HepG2 (cell line): ENCODE data around the gene RAB35. TPM values are rescaled to one million over a fixed set of nuclear protein-coding genes. Genes with fewer than 3 reads are reported as not detected.
A peak's percentile ranks its signal among the peaks of the same experiment; 100 is the strongest.

Experiments used
- AHR ChIP-seq: IDR thresholded peaks from 2 replicates; pipeline ENCODE4 v1.6.1; 2018; ENCODE audit warnings: missing genetic modification reagents, missing compliant biosample characterization
- CHD4 ChIP-seq: fragments of 200-600 bp; sonication (generic); IDR thresholded peaks from 2 replicates; pipeline ENCODE4 v1.7.0; 2017; ENCODE audit warnings: mild to moderate bottlenecking, low read length, borderline replicate concordance
- FOXC1 ChIP-seq: sonication (generic); formaldehyde crosslinking; IDR thresholded peaks from 2 replicates; pipeline ENCODE4 v1.8.0; 2022; ENCODE audit warnings: mild to moderate bottlenecking, missing genetic modification reagents, borderline replicate concordance
- HMG20A ChIP-seq: IDR thresholded peaks from 2 replicates; pipeline ENCODE4 v1.6.1; 2016; ENCODE audit warnings: borderline replicate concordance
- HNRNPUL1 ChIP-seq: fragments of 200-400 bp; formaldehyde crosslinking; IDR thresholded peaks from 2 replicates; pipeline ENCODE4 v1.6.1; 2017; ENCODE audit warnings: low read depth, mild to moderate bottlenecking, low read length, moderate library complexity
- NFE2L2 ChIP-seq: fragments of 150-350 bp; IDR thresholded peaks from 2 replicates; pipeline ENCODE4 v1.6.1; 2014; ENCODE audit warnings: low read length
- NR2C2 ChIP-seq: sonication (generic); formaldehyde crosslinking; IDR thresholded peaks from 2 replicates; pipeline ENCODE4 v1.4.0; 2020; ENCODE audit warnings: missing genetic modification reagents, mild to moderate bottlenecking, moderate library complexity, borderline replicate concordance
- PAXIP1 ChIP-seq: sonication (generic); formaldehyde crosslinking; conservative IDR thresholded peaks from 2 replicates; pipeline ENCODE4 v1.4.0; 2020; ENCODE audit warnings: mild to moderate bottlenecking, missing genetic modification reagents, moderate library complexity
- POLR2G ChIP-seq: fragments of 200-400 bp; formaldehyde crosslinking; IDR thresholded peaks from 2 replicates; pipeline ENCODE4 v1.6.1; 2018; ENCODE audit warnings: mild to moderate bottlenecking, low read depth, low read length, moderate library complexity
- RFX1 ChIP-seq: fragments of 450-650 bp; IDR thresholded peaks from 2 replicates; pipeline ENCODE4 v1.6.1; 2017
- TBX2 ChIP-seq: sonication (generic); formaldehyde crosslinking; IDR thresholded peaks from 2 replicates; pipeline ENCODE4 v1.5.0; 2020; ENCODE audit warnings: missing genetic modification reagents, mild to moderate bottlenecking, borderline replicate concordance
- ZBTB4 ChIP-seq: sonication (generic); formaldehyde crosslinking; IDR thresholded peaks from 2 replicates; pipeline ENCODE4 v1.4.0; 2020; ENCODE audit warnings: missing genetic modification reagents, mild to moderate bottlenecking, borderline replicate concordance
- ZFP90 ChIP-seq: sonication (generic); formaldehyde crosslinking; IDR thresholded peaks from 2 replicates; pipeline ENCODE4 v1.8.0; 2022; ENCODE audit warnings: missing genetic modification reagents, mild to moderate bottlenecking, inconsistent platforms, borderline replicate concordance
- ZNF282 ChIP-seq: fragments of 450-650 bp; IDR thresholded peaks from 2 replicates; pipeline ENCODE4 v1.6.1; 2018; ENCODE audit not compliant: partially characterized antibody
- ZNF33B ChIP-seq: sonication (generic); formaldehyde crosslinking; IDR thresholded peaks from 2 replicates; pipeline ENCODE4 v1.5.1; 2020; ENCODE audit warnings: mild to moderate bottlenecking, missing genetic modification reagents
- ZNF460 ChIP-seq: sonication (generic); formaldehyde crosslinking; IDR thresholded peaks from 2 replicates; pipeline ENCODE4 v1.5.1; 2020; ENCODE audit warnings: missing genetic modification reagents, mild to moderate bottlenecking, borderline replicate concordance
- ZNF703 ChIP-seq: sonication (generic); formaldehyde crosslinking; IDR thresholded peaks from 2 replicates; pipeline ENCODE4 v1.5.1; 2020; ENCODE audit warnings: missing genetic modification reagents, mild to moderate bottlenecking, moderate library complexity, borderline replicate concordance
- ZNF720 ChIP-seq: sonication (generic); formaldehyde crosslinking; IDR thresholded peaks from 2 replicates; pipeline ENCODE4 v1.4.0; 2020; ENCODE audit warnings: missing genetic modification reagents
- ZNF746 ChIP-seq: sonication (generic); formaldehyde crosslinking; IDR thresholded peaks from 2 replicates; pipeline ENCODE4 v1.8.0; 2022; ENCODE audit warnings: mild to moderate bottlenecking, missing genetic modification reagents
- polyA plus RNA-seq, 8 experiments: library from polyadenylated mRNA; depleted of rRNA in 3 of 8; stranded (reverse) in 7 of 8; unstranded in 1 of 8; fragments of >200 nt; fragmentation: Illumina TruSeq in 4 of 8; extraction: Trizol in 4 of 8; gene quantifications; 2 replicates each; pipeline versions ENCODE4 v1.2.1 to v1.2.3, GENCODE V29; 2011 to 2016; ENCODE audit warnings: low read depth in 4 of 8, missing spikeins in 1 of 8, mixed read lengths in 1 of 8; ENCODE audit not compliant: insufficient read depth in 1 of 8
- total RNA-seq, 5 experiments: library from RNA; depleted of rRNA; stranded (reverse); fragments of >200 nt; fragmentation: Illumina TruSeq; extraction: Trizol; gene quantifications; 2 replicates each; pipeline ENCODE4 v1.2.3, GENCODE V29; 2016; ENCODE audit warnings: low read depth in 1 of 5
- TF ChIP-seq, protein P1 (sequence below): sonication (generic); formaldehyde crosslinking; IDR thresholded peaks from 2 replicates; pipeline ENCODE4 v1.4.0; 2020; ENCODE audit warnings: mild to moderate bottlenecking, missing genetic modification reagents
- TF ChIP-seq, protein P2 (sequence below): sonication (generic); formaldehyde crosslinking; IDR thresholded peaks from 2 replicates; pipeline ENCODE4 v1.5.0; 2020; ENCODE audit warnings: mild to moderate bottlenecking, missing genetic modification reagents

RAB35 gene
- total and polyA plus RNA-seq, 2 of the 13 experiments (the other 11 are each of a cell fraction or from before 2014, with no cell fraction given), result 25.2 to 29.1 TPM

GRCh38 chr12:120121766-120122293 lies 5.3 kb upstream of the RAB35 start (continued):
- TF ChIP-seq, protein P1, sequence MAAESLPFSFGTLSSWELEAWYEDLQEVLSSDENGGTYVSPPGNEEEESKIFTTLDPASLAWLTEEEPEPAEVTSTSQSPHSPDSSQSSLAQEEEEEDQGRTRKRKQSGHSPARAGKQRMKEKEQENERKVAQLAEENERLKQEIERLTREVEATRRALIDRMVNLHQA (CRISPR knock-in tag), result no peak
- TF ChIP-seq ZNF703 (CRISPR knock-in tag), result no peak
- no peak for TF ChIP-seq POLR2G
- TF ChIP-seq TBX2 (CRISPR knock-in tag), result no peak
- no peak for TF ChIP-seq AHR (CRISPR knock-in tag)
- TF ChIP-seq, protein P2, sequence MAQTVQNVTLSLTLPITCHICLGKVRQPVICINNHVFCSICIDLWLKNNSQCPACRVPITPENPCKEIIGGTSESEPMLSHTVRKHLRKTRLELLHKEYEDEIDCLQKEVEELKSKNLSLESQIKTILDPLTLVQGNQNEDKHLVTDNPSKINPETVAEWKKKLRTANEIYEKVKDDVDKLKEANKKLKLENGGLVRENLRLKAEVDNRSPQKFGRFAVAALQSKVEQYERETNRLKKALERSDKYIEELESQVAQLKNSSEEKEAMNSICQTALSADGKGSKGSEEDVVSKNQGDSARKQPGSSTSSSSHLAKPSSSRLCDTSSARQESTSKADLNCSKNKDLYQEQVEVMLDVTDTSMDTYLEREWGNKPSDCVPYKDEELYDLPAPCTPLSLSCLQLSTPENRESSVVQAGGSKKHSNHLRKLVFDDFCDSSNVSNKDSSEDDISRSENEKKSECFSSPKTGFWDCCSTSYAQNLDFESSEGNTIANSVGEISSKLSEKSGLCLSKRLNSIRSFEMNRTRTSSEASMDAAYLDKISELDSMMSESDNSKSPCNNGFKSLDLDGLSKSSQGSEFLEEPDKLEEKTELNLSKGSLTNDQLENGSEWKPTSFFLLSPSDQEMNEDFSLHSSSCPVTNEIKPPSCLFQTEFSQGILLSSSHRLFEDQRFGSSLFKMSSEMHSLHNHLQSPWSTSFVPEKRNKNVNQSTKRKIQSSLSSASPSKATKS (CRISPR knock-in tag), result no peak
- peak; percentile 68; the same call in 1 of the 2 replicates for TF ChIP-seq NR2C2 (CRISPR knock-in tag)
- peak; percentile 82 for TF ChIP-seq PAXIP1 (CRISPR knock-in tag)
- no peak for TF ChIP-seq ZNF282
- no peak for TF ChIP-seq HNRNPUL1
- no peak for TF ChIP-seq ZNF746 (CRISPR knock-in tag)
- TF ChIP-seq ZBTB4 (CRISPR knock-in tag), result no peak
- no peak for TF ChIP-seq RFX1
- no peak for TF ChIP-seq FOXC1
- TF ChIP-seq ZNF33B (CRISPR knock-in tag), result no peak
- no peak for TF ChIP-seq ZFP90 (CRISPR knock-in tag)
- TF ChIP-seq NFE2L2, result no peak
- TF ChIP-seq ZNF460 (CRISPR knock-in tag), result peak; percentile 53; the same call in 1 of the 2 replicates
- no peak for TF ChIP-seq CHD4
- TF ChIP-seq ZNF720 (CRISPR knock-in tag), result no peak
- peak; percentile 46; the same call in 1 of the 2 replicates for TF ChIP-seq HMG20A (CRISPR knock-in tag)
